HL-60 (cell line): Measurements from ENCODE around the gene NOA1.

Source experiments
- GABPA ChIP-seq: IDR thresholded peaks from 2 replicates; pipeline ENCODE4 v1.6.1; 2012; ENCODE audit warnings: low read depth
- POLR2AphosphoS5 ChIP-seq: IDR thresholded peaks from 2 replicates; pipeline ENCODE4 v1.6.1; 2012; ENCODE audit warnings: low read depth
- REST ChIP-seq: IDR thresholded peaks from 2 replicates; pipeline ENCODE4 v1.6.1; 2012; ENCODE audit warnings: low read depth; ENCODE audit not compliant: insufficient replicate concordance
- TF ChIP-seq, protein P1 (sequence below): IDR thresholded peaks from one replicate; pipeline ENCODE4 v1.5.1; 2011; ENCODE audit warnings: low read length, control low read depth, inconsistent platforms; ENCODE audit not compliant: insufficient read depth

DNA sequence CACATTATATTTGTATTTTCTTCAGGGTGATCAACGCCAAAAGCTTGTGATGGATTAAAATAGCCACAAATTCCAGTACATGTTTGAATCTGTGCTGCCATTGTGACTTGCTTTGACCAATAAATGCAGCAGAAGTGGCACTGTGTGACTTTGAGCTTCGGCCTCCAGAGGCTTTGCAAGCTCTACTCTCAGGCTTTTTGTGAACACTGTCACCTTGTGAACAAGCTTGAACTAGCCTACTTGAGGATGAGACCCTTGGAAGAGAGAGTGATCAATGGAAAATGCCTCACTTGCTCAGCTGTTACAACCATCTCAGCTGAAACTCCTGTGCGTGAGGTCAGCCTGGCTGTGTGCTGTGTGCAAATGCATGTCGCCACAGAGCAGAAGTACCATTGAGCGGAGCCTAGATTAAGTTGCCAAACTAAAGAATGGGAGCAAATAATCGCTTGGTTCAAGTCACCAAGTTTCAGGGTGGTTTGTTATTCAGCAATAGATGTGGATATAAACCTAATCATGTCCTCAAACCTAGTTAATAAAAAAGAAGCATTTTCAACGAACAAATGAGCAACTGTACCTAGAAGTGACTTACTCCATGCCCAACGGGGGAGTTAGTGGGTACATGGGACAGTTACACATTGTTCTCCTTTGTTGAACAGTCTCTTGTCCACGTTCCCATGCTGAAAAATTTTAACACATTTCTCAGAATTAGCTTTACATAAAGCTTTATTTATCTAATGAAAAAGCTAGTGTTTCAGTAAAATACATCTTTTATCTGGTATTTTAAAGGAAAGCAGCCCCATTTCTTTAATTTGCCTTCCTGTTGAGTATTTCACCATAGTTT is 23.5 kb downstream of the NOA1 start:
- TF ChIP-seq, protein P1, sequence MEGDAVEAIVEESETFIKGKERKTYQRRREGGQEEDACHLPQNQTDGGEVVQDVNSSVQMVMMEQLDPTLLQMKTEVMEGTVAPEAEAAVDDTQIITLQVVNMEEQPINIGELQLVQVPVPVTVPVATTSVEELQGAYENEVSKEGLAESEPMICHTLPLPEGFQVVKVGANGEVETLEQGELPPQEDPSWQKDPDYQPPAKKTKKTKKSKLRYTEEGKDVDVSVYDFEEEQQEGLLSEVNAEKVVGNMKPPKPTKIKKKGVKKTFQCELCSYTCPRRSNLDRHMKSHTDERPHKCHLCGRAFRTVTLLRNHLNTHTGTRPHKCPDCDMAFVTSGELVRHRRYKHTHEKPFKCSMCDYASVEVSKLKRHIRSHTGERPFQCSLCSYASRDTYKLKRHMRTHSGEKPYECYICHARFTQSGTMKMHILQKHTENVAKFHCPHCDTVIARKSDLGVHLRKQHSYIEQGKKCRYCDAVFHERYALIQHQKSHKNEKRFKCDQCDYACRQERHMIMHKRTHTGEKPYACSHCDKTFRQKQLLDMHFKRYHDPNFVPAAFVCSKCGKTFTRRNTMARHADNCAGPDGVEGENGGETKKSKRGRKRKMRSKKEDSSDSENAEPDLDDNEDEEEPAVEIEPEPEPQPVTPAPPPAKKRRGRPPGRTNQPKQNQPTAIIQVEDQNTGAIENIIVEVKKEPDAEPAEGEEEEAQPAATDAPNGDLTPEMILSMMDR = no peak
- TF ChIP-seq POLR2AphosphoS5 = no peak
- TF ChIP-seq REST = no peak
- TF ChIP-seq GABPA = no peak
